ENCODE measurements around the gene ZC3H4.
"Not testable (repeated sequence)": the region's sequence is repeated elsewhere in the genome, so short reads cannot be mapped to it uniquely, and the experiment has no call there.

Gene ZC3H4

DNA sequence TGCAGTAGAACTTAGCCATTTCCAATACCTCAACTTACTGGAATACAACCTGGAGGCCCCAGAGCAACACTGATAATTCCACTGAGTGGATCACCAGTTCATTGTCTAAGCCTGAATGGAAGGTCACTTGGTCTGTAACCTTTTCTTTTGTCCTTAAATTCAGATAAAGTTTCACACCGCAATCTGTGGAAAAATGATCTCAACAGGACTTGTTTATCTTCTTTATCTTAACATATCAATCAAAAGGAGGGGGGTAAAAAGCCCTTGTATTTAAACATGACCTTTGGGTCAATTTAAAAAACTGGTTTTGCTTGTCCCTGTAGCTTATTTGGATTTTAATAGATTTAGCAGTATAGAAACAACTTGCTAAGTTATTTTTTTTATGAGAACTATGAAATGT lies 38.6 kb upstream of the ZC3H4 start:
- Histone ChIP-seq H3K4me1 (ENCODE audit: control insufficient read depth, insufficient read depth, low read length) (peaks cover 6% of the 10 kb centered on the region), H3K9me3 (ENCODE audit: control insufficient read depth, low read length) (no peaks in the 10 kb centered on the region), H3K36me3 (ENCODE audit: control insufficient read depth, insufficient read depth, low read length) (peaks cover 57% of the 10 kb centered on the region), H3K4me3 (ENCODE audit: insufficient read depth, low read depth, low read length) (no peak overlapping the region), H3K27me3 (ENCODE audit: control insufficient read depth, insufficient read depth, low read length, poor library complexity, severe bottlenecking) (no peaks in the 10 kb centered on the region), H3K27ac (ENCODE audit: insufficient read depth, low read depth, low read length, poor library complexity, severe bottlenecking) (no peak overlapping the region)
- WGBS, 2 experiments: 90% methylated on average over 1 of the region's 1 CpG; no CpG with 5 or more reads in 1 of the 2 experiments

DNA sequence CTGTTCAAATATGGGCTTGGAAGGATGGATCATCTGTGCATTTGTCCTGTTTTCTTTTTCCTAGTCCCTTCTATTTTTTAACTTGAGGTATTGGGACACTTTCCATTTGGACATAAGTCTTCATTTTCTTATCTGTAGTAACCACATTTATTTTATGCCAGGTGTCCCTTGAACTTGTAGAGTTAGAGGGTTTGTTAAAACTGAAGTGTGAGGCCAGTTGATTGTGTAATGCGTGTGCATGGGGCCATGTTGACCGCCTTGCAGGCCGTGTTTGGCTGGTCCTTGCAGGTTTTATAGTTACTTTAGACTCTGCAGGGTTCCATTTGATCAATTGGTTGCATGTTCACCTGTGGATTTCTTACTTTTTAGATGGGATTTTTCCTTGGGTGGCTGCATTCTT lies 38.1 kb upstream of the ZC3H4 start:
- WGBS, 2 experiments: 94 to 96% methylated on average over 3 of the region's 3 CpGs
- H3K36me3 ChIP-seq (ENCODE audit: control insufficient read depth, insufficient read depth, low read length): peaks cover 63% of the 10 kb centered on the region
- H3K4me3 ChIP-seq (ENCODE audit: insufficient read depth, low read depth, low read length): no peak overlapping the region
- H3K9me3 ChIP-seq (ENCODE audit: control insufficient read depth, low read length): no peaks in the 10 kb centered on the region
- no peak overlapping the region for H3K27ac ChIP-seq (ENCODE audit: insufficient read depth, low read depth, low read length, poor library complexity, severe bottlenecking)
- H3K4me1 ChIP-seq (ENCODE audit: control insufficient read depth, insufficient read depth, low read length): peaks cover 6% of the 10 kb centered on the region
- H3K27me3 ChIP-seq (ENCODE audit: control insufficient read depth, insufficient read depth, low read length, poor library complexity, severe bottlenecking): no peaks in the 10 kb centered on the region

DNA sequence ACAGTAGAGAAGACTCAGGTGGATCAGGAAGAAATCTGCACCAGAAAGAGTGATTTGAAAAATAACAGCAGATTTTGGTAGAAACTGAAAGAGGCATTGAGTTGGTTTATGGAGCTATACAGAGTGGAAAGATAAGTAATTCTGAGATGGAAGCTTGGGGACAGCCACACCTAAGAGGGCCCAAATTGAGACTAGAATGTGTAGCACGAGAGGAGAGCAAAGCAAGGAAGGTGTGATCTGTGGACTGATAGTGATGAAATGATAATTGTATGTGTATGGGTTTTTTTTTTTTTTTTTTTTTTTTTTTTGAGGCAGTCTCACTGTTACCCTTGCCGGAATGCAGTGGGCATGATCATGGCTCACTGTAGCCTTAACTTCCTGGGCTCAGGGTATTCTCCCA lies 33.3 kb upstream of the ZC3H4 start:
- no peaks in the 10 kb centered on the region for H3K4me1 ChIP-seq (ENCODE audit: control insufficient read depth, insufficient read depth, low read length)
- H3K27ac ChIP-seq (ENCODE audit: insufficient read depth, low read depth, low read length, poor library complexity, severe bottlenecking): no peak overlapping the region
- H3K4me3 ChIP-seq (ENCODE audit: insufficient read depth, low read depth, low read length): no peak overlapping the region
- 85 to 94% methylated on average over 2 of the region's 2 CpGs for WGBS, 2 experiments
- peaks cover 47% of the 10 kb centered on the region for H3K36me3 ChIP-seq (ENCODE audit: control insufficient read depth, insufficient read depth, low read length)
- H3K9me3 ChIP-seq (ENCODE audit: control insufficient read depth, low read length): no peaks in the 10 kb centered on the region
- no peaks in the 10 kb centered on the region for H3K27me3 ChIP-seq (ENCODE audit: control insufficient read depth, insufficient read depth, low read length, poor library complexity, severe bottlenecking)

DNA sequence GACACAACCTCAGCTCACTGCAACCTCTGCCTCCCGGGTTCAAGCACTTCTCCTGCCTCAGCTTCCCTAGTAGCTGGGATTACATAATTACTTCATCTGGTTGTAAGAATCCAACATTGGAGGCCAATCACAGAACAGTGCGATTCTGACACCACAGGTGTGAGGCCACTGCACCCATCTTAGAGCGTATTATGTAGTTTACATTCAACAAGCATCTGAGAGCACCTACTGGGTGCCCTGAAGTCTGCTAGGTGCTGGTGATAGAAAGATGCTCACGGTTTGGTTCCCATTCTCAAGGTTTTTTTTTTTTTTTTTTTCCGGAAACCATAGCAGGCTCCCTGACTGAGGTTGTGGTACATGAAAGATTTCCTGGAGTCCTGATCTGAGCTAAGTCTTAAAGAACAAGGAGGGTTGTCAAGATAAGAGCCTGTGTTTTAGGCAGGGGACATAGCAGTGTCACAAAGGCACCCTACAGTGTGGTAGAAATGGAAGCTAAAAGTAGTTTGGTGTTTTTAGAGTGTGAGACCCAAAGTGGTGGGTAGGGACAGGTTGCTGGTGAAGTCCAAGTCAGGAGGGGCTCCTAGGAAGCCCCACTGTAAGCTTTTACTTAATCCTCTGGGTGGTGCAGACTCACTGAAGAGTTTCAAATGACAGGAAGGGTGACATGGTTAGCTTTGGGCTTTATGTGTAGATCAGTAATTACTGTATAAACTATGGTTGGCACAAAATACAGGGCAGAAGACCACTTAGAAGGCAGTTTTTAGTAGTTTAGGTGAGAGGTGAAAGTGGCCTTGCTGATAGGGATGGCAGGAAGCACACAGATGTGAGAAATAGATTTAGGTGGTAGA lies 32.3 kb upstream of the ZC3H4 start:
- Histone ChIP-seq H3K27ac (ENCODE audit: insufficient read depth, low read depth, low read length, poor library complexity, severe bottlenecking) (no peak overlapping the region), H3K9me3 (ENCODE audit: control insufficient read depth, low read length) (no peaks in the 10 kb centered on the region), H3K27me3 (ENCODE audit: control insufficient read depth, insufficient read depth, low read length, poor library complexity, severe bottlenecking) (no peaks in the 10 kb centered on the region), H3K4me3 (ENCODE audit: insufficient read depth, low read depth, low read length) (no peak overlapping the region), H3K36me3 (ENCODE audit: control insufficient read depth, insufficient read depth, low read length) (peaks cover 37% of the 10 kb centered on the region), H3K4me1 (ENCODE audit: control insufficient read depth, insufficient read depth, low read length) (no peaks in the 10 kb centered on the region)
- 94 to 95% methylated on average over 5 of the region's 5 CpGs for WGBS, 2 experiments

DNA sequence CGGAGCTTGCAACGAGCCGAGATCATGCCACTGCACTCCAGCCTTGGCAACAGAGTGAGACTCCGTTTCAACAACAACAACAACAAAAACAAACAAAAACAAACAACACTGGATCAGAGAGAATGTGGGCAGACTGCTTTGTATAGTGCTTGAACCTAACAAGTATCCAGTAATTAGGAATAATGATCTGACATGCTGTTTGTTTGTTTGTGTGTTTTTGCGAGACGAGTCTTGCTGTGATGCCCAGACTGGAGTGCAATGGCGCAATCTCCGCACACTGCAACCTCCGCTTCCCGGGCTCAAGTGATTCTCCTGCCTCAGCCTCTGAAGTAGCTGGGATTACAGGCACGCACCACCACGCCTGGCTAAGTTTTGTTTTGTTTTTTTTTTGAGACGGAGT lies 31.1 kb upstream of the ZC3H4 start:
- Histone ChIP-seq H3K27ac (ENCODE audit: insufficient read depth, low read depth, low read length, poor library complexity, severe bottlenecking) (no peak overlapping the region), H3K4me3 (ENCODE audit: insufficient read depth, low read depth, low read length) (no peak overlapping the region), H3K4me1 (ENCODE audit: control insufficient read depth, insufficient read depth, low read length) (no peaks in the 10 kb centered on the region), H3K9me3 (ENCODE audit: control insufficient read depth, low read length) (no peaks in the 10 kb centered on the region), H3K36me3 (ENCODE audit: control insufficient read depth, insufficient read depth, low read length) (peaks cover 32% of the 10 kb centered on the region), H3K27me3 (ENCODE audit: control insufficient read depth, insufficient read depth, low read length, poor library complexity, severe bottlenecking) (no peaks in the 10 kb centered on the region)
- WGBS, 2 experiments: 95 to 97% methylated on average over 13 of the region's 13 CpGs

DNA sequence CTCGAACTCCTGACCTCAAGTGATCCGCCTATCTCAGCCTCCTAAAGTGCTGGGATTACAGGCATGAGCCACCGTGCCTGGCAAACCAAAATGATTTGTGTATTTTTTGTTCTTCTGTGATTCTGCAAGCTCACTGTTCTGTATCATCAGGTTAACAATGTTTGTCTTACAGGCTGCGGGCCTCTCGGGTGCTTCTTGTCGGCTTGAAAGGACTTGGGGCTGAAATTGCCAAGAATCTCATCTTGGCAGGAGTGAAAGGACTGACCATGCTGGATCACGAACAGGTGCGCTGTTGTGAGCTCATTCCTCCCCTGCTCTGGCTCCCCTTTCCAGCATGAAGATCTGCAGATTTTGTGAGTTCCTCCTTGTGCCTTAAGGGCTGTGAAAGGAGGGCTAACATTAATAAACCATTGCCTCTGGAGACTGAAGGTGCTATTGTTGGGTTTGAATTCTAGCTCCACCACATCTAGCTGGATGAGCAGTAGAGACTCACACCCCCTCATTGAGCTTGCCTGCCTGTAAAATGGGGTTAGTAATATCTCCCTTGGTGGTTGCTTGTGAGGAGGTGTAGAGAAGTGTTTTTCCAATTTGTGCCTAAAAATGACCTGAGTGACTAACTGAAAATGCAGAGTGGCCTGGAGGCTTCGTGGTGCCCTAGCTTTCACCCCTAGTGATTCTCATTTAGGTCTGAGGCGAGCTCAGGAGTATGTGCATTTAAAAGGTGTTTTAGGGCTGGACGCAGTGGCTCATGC lies 29.9 kb upstream of the ZC3H4 start:
- Histone ChIP-seq H3K36me3 (ENCODE audit: control insufficient read depth, insufficient read depth, low read length) (peaks cover 33% of the 10 kb centered on the region), H3K27ac (ENCODE audit: insufficient read depth, low read depth, low read length, poor library complexity, severe bottlenecking) (no peak overlapping the region)
- 94 to 95% methylated on average over 11 of the region's 11 CpGs for WGBS, 2 experiments

DNA sequence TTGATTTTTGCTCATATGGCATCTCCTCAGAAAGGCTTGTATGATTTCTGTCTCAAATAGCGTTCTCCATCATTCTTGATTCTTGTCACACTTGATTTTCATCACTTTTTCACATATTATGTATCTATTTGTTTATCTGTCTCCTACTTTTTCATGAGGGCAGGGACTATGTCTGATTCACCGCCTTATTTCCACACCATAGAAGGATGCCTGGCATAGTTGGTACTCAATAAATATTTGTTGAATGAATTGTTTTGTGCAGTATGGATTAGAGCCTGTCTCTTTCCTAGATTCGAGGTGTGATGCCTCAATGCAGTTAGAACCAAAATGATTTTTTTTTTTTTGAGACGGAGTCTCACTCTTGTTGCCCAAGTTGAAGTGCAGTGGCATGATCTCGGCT lies 29.2 kb upstream of the ZC3H4 start:
- Histone ChIP-seq H3K9me3 (ENCODE audit: control insufficient read depth, low read length) (no peaks in the 10 kb centered on the region), H3K27me3 (ENCODE audit: control insufficient read depth, insufficient read depth, low read length, poor library complexity, severe bottlenecking) (no peaks in the 10 kb centered on the region), H3K4me1 (ENCODE audit: control insufficient read depth, insufficient read depth, low read length) (no peaks in the 10 kb centered on the region), H3K27ac (ENCODE audit: insufficient read depth, low read depth, low read length, poor library complexity, severe bottlenecking) (no peak overlapping the region), H3K36me3 (ENCODE audit: control insufficient read depth, insufficient read depth, low read length) (peaks cover 38% of the 10 kb centered on the region), H3K4me3 (ENCODE audit: insufficient read depth, low read depth, low read length) (no peak overlapping the region)
- 92 to 97% methylated on average over 5 of the region's 5 CpGs for WGBS, 2 experiments

More for the DNA sequence above, 29.9 kb upstream of the ZC3H4 start:
- Histone ChIP-seq H3K27me3 (ENCODE audit: control insufficient read depth, insufficient read depth, low read length, poor library complexity, severe bottlenecking) (no peaks in the 10 kb centered on the region), H3K4me3 (ENCODE audit: insufficient read depth, low read depth, low read length) (no peak overlapping the region), H3K4me1 (ENCODE audit: control insufficient read depth, insufficient read depth, low read length) (no peaks in the 10 kb centered on the region), H3K9me3 (ENCODE audit: control insufficient read depth, low read length) (no peaks in the 10 kb centered on the region)

DNA sequence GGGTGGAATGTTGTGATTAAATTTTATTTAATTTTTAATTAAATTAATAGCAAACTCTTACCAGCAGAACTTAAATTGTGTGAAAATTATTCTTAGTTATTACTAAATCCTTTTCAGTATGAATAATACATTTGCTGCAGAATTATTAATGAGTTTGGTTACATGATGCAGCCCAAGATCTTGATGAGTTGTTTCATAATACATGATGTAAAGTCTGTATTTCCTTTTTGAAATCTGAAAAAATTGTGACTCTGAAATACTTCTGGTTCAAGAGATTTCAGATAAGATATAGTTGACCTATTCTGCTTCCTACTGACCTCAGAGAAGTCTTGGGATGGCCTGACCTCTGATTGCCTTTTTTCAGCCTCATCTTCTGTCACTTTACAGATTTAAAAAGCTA lies 28.1 kb upstream of the ZC3H4 start:
- Histone ChIP-seq H3K9me3 (ENCODE audit: control insufficient read depth, low read length) (no peaks in the 10 kb centered on the region), H3K36me3 (ENCODE audit: control insufficient read depth, insufficient read depth, low read length) (peaks cover 30% of the 10 kb centered on the region), H3K4me1 (ENCODE audit: control insufficient read depth, insufficient read depth, low read length) (no peaks in the 10 kb centered on the region), H3K4me3 (ENCODE audit: insufficient read depth, low read depth, low read length) (no peak overlapping the region), H3K27ac (ENCODE audit: insufficient read depth, low read depth, low read length, poor library complexity, severe bottlenecking) (no peak overlapping the region), H3K27me3 (ENCODE audit: control insufficient read depth, insufficient read depth, low read length, poor library complexity, severe bottlenecking) (no peaks in the 10 kb centered on the region)

DNA sequence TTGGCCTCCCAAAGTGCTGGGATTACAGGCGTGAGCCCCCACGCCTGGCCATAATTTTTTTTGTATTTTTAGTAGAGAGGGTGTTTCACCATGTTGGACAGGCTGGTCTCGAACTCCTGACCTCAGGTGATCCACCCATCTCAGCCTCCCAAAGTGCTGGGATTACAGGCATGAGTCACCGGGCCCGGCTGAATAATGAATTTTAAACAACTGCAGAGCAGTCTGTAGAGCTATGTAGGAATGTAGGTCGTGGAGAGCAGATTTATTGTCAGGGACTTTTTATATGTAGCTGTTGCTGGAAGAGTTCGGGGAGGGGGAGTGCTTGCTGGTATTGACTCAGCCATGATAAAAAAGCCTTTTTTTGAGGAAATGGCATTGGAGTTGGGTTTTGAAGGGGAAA lies 27.7 kb upstream of the ZC3H4 start:
- WGBS, 2 experiments: 82 to 89% methylated on average over 7 of the region's 7 CpGs
- not testable (repeated sequence) for H3K9me3 ChIP-seq (ENCODE audit: control insufficient read depth, low read length); H3K4me3 ChIP-seq (ENCODE audit: insufficient read depth, low read depth, low read length); H3K4me1 ChIP-seq (ENCODE audit: control insufficient read depth, insufficient read depth, low read length); H3K27ac ChIP-seq (ENCODE audit: insufficient read depth, low read depth, low read length, poor library complexity, severe bottlenecking); H3K27me3 ChIP-seq (ENCODE audit: control insufficient read depth, insufficient read depth, low read length, poor library complexity, severe bottlenecking)
- peaks cover 26% of the 10 kb centered on the region for H3K36me3 ChIP-seq (ENCODE audit: control insufficient read depth, insufficient read depth, low read length)

DNA sequence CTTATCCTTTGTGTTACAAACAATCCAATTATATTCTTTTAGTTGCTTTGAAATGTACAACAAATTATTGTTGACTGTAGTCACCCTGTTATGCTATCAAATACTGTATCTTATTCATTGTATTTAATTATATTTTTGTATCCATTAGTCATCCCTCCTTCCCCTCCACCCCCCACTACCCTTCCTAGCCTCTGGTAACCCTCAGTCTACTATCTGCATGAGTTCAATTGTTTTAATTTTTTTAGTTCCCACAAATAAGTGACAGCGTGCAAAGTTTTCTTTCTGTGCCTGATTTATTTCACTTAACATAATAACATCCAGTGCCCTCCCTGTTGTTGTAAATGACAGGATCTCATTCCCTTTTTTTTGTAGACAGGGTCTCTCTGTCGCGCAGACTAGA lies 21.6 kb upstream of the ZC3H4 start:
- H3K36me3 ChIP-seq (ENCODE audit: control insufficient read depth, insufficient read depth, low read length): peaks cover 10% of the 10 kb centered on the region
- H3K4me3 ChIP-seq (ENCODE audit: insufficient read depth, low read depth, low read length): no peak overlapping the region
- H3K27ac ChIP-seq (ENCODE audit: insufficient read depth, low read depth, low read length, poor library complexity, severe bottlenecking): no peak overlapping the region
- no peaks in the 10 kb centered on the region for H3K9me3 ChIP-seq (ENCODE audit: control insufficient read depth, low read length)
- H3K4me1 ChIP-seq (ENCODE audit: control insufficient read depth, insufficient read depth, low read length): peaks cover 9% of the 10 kb centered on the region
- H3K27me3 ChIP-seq (ENCODE audit: control insufficient read depth, insufficient read depth, low read length, poor library complexity, severe bottlenecking): no peaks in the 10 kb centered on the region
- WGBS, 2 experiments: 98 to 99% methylated on average over 3 of the region's 3 CpGs

Data from ectodermal cell (in vitro differentiated cells).